Stimulated activated naive CD4-positive, alpha-beta T cell (primary cell): ENCODE results near the gene TM4SF18.

Experiments
- DNase-seq, 6 experiments: peaks; one replicate each; lab custom pipeline; 2025; lab: John Stamatoyannopoulos, UW

Gene TM4SF18

DNA sequence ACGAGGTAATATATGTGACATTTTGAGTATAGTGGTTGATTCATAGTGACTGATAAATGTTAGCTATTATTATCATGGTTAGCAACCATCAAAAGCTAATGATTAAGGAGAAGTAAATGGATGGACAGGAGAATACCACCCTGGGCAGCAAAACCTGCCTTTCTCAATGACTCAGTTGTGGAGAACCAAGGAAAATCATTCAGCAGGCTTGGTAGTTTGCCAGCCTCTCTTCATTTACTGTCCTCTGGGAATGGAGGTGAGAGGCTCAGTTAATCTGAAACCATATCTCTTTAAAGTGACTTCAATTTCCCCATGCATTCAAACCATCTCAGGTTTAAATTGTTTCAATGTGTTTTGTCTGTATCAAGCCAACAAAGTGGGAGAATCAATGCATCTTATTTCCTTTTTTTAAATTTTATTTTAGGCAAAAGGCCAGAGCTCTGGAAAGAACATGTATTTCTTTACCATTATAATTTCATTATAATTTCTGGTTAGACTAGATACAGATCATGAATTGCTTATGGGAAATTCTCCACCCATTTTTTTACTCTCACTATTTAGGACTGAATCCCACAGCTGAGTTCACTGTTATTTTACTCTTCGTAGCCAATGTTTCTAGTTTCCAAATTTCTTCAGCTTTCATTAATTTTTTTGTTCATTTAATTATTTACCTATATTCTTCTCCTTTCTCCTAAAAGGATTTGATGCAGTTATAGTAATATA is 2.7 kb downstream of the TM4SF18 start:
- DNase-seq: no peak

DNA sequence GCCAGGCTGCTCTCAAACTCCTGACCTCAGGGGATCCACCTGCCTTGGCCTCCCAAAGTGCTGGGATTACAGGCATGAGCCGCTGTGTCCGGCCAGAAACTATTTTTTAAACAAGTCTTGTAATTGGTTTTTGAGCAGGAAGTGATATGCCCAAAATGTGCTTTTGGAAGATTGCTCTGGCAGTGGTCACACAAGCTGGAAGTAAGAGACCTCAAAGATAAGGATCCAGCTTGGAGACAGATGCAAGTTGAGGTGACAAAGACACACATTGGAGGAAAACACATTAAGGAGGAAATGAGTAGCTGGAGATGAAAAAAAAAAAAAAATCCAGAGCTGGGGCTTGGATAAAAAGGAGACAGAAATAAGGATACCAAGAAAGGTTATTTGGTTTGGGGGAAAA is 6.3 kb downstream of the TM4SF18 start:
- DNase-seq: no peak

DNA sequence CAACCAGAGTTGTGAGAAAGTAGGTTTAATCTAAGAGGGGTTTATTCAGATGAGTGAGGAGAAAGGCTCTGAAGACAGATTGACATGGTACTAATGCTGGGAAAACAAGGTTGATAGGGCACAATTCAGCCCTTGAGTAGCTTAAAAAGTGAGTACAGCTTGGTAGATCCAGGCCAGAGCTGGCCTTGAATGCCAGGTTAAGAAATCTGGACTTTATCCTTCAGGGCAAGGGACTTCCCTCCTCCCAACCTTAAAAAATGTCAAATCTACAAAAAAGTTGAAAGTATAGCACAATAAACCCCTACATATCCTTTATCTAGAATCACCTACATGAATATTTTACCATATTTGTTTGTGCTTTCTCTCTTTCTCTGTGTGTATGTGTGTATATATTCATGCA is 7.9 kb downstream of the TM4SF18 start:
- no peak for DNase-seq

DNA sequence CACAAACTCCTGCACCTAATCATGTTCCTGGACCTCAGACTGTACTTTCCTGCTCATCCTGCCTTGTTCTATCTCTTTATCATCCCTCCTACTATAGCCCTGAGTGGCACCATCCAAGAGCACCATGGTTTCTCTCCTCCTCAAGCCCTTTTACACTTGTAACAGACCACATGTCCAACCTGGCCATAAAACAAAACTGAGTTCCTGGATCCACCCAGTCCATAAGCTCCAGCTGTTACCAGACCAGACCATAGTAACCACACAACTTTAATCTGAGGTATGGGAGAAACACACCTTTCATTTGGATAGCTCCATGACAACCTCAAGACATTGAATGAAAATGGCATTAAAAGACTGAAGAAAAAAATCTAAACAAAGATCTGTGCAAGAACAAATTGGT is 9.1 kb downstream of the TM4SF18 start:
- DNase-seq: no peak

DNA sequence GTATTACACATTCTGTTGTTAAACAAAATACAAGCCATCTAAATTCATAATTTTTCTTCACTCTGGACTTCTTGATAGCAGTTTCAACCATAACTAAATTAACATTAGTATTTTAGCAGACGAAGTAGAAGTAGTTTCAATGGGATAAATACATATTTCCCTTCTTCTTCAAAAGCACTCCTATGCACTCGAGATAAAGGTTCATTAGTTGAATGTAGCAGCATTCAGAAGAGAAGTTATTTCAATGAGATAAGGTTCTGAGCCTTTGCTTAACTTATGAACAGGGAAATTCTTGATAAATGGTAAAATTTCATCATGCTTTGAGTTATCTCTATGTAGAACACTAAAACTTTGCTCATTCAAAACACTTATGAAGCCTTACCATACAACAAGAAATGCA is 11.8 kb downstream of the TM4SF18 start:
- no peak for DNase-seq

DNA sequence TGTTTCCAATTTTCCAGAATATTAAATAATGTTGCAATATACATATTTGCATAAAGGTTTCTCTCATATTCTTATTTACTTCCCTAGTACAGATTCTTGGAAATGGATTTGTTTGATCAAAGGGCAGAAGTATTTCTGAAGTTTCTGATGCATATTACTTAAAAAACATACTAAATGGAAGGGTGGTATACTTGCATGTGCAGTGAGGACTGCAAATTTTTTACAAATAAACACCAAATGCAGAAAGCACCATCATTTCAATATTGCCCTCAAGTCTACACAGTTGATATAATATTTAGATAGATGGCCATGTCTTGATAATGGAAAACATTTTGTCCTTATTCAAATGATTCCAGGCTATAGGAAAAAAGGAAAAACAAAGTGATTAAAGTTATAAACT is 12.3 kb downstream of the TM4SF18 start:
- no peak for DNase-seq

DNA sequence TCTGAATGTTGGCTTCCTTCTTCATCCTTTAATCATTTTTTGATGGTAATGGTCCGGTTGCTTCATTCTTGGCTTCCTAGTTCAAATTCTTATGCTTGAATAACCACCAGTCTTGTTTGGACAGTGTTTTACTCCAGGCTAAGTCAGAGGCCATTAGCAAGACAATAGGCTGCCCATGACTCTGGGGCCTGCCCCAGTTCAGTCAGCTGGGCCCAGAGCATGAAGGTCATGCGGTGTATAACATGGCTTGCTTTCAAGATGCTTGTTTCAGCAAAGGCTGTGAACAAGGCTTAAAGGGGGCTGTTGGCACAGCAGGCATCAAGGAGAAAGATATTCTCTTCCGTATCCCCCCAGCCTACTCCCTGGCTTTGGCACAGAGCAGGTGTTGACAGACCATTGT is 13.7 kb downstream of the TM4SF18 start:
- DNase-seq: no peak

DNA sequence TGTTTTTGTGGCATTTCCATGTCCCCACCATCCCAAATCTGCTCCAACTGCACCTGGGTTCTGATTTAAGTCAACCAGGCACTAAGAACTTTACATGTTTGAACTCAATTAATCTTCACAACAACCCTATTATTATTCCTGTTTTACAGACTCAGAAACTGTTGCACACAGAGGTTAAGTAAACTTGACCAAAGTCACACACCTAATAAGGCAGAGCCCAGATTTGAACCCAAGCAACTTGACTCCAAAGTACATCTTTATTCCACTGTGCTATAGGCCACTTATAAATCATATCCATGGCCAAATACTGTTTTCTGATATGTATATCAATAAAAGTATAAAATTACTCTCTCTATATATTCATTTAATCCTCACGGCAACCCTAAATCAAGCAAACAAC is 16.4 kb downstream of the TM4SF18 start:
- DNase-seq: no peak

DNA sequence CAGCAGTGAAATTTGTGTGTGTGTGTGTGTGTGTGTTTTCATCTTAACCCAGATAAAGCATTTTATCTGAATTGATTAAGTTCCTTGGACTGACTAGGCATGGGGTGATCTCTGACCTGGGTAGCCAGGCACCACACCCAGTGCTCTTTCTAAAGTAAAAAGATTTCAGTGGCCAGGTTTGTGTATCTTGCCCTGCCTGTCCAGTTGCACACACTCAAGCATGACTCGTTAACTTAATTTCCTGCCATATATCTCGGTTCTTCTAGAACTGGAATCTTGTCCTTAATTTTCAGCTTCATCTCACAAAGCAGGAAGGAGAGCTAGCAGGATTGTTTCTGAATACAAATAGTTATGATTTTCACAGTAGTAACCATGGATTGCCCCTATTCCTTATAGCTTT is 17.0 kb downstream of the TM4SF18 start:
- no peak for DNase-seq

DNA sequence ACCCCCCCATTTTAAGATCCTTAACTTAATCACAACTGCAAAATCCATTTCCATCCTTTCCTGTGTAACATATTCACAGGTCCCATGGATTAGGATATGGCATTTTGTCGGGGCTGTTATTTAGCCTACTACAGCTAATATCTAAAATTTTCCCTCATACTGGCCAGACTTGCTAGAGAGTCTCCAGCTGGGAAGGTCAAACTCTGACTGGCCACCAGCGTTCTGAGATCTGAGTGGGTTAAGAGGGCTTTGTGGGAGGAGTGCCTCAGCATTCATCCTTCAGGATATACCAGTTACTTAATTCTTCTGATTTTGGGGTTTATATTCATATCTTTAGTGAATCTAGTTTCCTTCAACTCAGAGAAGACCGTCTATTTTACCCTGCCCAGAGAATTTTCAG is 17.7 kb downstream of the TM4SF18 start:
- DNase-seq: no peak

DNA sequence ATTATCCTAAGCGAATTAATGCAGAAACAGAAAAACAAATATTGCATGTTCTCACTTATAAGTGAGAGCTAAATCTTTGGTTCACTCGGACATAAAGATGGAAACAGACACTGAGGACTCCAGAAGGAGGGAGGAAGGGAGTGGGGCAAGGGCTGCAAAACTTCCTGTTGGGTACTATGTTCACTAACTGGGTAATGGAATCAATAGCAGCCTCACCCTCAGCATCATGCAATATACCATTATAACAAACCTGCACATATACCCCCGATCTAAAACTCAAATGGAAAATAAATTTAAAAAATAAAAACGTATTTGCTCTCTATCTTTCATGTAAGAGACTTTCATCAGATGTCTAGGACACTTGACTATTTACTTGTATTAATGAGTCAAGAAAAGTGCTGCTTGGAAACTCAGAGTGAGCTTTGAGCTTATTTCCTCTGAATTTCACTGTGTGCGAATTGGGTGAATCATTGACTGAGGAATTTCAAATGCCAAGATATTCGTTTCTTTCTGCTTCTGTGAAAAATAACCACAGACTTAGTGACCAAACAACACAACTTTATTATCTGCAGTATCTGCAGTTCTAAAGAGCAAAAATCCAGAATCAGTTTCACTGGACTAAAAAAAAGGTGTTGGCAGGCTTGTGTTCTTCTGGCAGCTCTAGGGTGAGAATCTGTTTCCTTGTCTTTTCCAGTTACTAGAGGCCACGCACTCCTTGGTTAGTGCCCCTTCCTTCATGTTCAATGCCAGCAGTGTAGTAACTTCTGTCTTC is 18.4 kb downstream of the TM4SF18 start:
- no peak for DNase-seq

DNA sequence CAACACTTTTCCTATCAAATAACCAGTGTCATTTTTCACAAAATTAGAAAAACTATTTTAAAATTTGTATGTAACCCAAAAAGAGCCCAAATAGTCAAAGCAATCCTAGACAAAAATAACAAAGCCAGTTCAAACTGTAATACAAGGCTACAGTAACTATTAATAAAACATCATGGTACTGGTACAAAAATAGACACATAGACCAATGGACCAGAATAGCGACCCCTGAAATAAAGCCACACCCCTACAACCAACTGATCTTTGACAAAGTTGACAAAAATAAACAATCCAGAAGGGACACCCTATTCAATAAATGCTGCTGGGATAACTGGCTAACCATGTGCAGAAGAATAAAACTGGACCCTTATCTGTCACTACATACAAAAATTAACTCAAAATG is 19.9 kb downstream of the TM4SF18 start:
- DNase-seq: no peak

DNA sequence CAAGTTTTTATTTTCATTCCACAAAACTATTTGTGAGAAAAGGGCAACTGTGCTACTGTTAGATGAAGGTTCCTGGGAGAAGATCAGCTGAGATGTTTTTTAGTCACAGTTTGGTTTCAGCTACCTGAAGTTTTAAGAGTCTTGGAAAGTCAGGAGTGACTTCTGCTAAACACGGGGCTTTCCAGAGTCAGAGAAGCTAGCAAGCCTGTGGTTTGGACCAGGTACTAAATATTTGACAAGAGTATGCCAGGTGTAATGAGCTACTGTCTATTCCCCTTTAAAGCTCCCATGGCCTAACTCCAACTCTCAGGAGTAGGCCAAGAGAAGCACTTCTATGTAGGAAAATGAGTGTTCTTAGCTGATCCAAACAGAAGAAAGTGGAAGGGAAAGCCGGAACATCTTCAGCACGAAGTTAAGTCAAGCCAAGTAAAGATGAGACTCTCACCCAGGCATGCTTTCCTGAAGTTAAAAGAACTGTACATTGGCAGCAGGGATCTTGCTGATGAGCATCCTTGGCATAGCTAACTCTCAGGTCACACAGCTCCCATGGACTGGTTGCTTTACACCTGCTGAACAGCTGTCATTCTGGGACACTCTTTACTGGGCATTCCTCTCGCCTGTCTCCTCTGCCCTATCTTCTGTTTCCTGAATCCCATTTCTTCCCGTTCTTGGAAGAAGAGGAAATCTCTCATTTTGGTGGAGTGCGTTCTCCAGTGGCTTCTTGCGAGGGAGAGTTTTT is 22.5 kb downstream of the TM4SF18 start:
- no peak for DNase-seq

DNA sequence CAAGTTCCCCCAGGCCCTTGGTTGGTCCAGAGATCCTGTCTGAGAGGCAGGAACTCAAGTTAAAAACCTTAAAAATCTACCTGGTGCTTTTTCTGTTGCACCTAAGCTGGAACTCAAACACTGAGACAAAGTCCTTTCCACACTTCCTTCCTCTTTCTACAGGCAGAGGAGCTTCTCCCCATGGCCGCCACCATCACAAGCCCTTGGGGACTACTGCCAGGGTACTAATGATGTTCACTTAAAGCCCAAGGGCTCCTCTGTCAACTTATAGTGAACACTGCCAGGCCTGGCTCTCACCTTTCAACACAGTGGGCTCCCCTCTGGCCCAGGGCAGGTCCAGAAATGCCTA is 26.0 kb downstream of the TM4SF18 start:
- DNase-seq: no peak

DNA sequence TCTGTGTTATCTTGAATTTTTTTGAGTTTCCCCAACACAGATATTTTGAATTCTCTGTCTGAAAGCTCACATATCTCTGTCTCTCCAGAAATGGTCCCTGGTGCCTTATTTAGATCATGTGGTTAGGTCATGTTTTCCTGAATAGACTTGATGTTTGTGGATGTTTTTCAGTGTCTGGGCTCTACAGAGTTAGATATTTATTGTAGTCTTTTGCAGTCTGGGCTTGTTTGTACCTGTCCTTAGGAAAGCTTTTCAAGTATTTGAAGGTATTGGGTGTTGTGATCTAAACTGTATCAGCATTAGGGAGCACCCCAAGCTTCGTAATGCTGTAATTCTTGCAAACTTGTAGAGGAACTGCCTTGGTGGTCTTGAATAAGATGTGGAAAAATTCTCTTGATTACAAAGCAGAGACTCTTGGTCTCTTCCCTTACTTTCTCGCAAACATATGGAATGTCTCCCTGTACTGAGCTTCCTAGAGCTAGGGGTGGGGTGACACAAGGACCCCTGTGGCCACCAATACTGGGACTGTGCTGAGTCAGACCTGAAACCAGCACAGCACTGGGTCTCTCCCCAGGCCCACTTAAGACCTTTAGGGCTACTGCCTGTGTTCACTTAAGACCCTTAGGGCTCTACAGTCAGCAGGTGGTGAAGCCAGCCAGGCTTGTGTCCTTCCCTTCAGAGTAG is 26.5 kb downstream of the TM4SF18 start:
- no peak for DNase-seq

DNA sequence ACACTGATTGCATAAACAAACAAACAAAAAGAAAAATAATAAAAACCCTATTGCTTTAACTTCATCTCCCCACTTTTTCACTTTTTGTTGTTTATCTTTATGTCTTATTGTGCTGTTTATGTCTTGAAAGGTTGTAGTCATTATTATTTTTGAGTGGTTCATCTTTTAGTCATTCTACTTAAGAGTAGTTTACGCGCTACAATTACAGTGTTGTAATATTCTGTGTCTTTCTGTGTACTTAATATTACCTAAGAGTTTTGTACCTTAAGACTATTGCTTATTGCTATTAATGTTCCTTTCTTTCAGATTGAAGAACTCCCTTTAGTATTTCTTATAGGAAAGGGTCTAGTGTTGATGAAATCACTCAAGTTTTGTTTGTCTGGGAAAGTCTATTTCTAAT is 28.1 kb downstream of the TM4SF18 start:
- DNase-seq: no peak

DNA sequence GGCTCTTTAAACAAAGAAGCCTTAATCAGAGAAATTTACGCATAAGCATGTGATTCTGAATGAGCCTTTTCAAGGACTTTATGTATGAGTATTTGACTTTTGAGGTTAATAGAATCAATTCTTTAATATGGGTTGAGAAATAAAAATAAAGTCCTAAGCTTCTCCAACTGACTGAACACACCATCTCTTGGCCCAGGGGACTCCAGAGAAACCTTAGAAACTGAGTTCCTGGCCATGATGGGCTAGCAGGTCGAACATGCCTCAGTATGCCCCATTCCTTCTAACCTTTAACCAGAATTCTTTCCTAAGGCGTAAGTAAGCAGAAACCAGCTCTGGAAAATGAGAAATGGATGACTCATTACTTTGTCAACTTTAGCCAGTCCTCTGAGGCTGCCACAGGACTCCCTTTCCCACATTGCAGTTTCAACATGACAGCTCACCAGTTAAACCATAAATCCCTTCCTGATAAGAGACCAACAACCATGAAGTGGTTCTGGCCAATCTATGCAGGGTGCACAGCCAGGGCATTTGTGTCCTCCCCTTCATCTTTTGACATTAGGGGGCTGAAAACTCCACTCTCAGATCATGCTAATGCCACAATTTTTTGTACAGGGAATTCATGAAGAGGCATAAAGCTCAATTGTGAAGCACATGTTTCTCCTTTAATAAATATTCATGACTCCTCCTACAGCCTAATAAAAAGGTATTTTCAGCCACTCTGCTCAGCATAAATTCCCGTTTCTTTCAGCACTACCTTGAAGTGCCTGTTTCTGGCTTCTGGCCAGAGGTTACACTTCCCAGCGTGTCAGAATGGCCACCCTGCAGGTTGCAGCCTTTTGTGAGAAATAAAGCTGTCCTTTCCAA is 33.3 kb downstream of the TM4SF18 start:
- DNase-seq: no peak

DNA sequence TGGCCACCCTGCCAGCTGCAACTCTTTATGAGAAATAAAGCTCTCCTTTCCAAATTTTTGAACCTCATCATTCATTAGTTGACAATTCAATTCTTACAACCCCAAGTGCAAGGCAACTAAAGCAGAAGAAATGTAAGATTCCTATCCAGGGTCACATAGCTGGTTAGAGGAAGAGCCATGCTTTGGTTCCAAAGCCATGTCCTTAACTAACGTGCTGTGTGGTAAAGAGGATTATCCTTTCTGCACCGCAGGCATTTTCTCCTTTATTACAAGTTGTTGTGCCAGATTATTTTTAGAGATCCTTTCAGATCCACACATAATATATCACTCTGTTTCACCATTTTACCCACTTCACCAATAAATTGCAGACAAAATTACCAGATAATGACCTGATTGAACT is 36.5 kb downstream of the TM4SF18 start:
- DNase-seq: no peak

DNA sequence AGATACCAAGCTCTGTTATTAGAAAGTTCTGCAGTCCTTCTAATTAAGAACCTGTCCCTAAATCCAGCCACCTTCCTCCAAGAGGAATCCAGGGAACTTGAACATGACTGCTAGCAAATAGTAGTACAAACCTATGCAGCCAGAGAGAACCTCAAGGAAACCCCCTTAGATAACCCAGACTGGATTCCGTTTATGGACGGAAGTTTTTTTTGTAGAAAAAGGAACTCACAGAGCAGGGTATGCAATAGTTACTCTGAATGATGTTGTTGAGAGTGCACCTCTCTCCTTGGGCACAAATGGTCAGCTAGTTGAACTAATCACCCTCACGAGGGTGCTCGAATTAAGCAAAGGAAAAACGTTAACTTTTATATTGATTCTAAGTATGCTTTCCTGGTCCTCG is 40.8 kb downstream of the TM4SF18 start:
- no peak for DNase-seq

DNA sequence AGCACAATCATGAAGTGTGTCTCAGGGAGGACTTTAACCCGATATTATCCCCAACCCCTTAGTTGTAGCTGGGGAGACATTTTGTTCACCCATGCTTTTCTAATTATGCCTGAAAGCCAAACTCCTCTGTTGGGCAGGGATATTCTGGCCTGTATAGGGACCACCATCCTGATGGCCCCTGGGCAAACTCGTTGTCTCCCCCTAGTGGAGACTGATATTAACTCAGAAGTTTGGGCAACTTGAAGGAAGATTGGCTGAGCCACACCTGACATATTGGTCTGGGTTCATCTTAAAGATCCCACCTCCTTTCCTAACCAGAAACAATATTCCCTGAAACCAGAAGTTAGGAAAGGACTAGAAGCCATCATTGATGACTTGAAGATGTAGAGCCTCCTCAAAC is 42.3 kb downstream of the TM4SF18 start:
- no peak for DNase-seq

DNA sequence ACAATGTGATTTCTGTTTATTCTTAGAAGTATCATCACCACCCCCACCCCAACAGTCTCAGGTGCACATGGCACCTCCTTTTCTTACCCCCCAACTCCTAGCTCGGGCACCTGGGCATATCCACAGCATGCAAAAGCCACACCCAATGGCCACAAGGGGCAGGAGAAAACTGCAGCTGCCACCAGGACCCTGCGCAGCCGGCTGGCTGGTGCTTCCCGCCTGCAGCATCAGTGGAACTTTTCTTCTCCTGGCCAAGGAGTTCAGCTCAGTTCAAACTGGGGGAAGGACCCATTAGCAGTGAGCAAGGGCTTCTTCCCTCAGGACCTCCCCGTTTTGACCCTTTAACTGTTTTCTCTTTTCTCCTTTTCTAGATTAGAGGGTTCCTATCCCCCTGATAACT is 44.8 kb downstream of the TM4SF18 start:
- DNase-seq: no peak

DNA sequence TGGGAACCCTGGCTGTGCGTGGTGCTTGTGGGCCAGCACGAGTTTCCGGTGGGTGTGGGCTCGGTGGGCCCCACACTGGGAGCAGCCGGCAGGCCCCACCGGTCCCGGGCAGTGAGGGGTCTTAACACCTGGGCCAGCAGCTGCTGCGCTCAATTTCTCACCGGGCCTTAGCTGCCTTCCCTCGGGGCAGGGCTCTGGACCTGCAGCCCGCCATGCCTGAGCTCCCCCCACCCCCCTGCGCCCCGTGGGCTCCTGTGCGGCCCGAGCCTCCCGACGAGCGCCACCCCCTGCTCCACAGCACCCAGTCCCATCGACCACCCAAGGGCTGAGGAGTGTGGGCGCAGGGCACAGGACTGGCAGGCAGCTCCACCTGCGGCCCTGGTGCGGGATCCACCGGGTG is 49.4 kb downstream of the TM4SF18 start:
- DNase-seq: no peak
